ENCODE data around the gene ZNF460.

DNA sequence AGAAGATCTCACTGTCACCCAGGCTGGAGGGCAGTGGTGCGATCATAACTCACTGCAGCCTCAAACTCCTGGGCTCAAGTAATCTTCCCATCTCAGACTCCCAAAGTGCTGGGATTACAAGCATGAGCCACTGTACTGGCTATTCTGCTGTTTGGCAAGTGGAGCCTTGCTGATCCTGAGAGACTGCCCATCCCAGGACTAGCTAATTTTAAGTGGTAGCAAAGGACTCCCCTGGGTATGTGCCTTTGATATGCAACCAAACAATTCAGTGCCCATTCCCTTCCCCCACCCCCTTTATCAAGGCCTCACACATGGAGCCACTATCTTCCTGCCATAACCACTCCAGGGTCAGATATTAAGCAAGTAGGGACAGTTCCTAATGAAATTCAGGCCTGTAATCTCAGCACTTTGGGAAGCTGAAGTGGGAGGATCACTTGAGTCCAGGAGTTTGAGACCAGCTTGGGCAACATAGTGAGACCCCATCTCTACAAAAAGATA, 17.0 kb upstream of the ZNF460 start:
- TF ChIP-seq, protein P1, sequence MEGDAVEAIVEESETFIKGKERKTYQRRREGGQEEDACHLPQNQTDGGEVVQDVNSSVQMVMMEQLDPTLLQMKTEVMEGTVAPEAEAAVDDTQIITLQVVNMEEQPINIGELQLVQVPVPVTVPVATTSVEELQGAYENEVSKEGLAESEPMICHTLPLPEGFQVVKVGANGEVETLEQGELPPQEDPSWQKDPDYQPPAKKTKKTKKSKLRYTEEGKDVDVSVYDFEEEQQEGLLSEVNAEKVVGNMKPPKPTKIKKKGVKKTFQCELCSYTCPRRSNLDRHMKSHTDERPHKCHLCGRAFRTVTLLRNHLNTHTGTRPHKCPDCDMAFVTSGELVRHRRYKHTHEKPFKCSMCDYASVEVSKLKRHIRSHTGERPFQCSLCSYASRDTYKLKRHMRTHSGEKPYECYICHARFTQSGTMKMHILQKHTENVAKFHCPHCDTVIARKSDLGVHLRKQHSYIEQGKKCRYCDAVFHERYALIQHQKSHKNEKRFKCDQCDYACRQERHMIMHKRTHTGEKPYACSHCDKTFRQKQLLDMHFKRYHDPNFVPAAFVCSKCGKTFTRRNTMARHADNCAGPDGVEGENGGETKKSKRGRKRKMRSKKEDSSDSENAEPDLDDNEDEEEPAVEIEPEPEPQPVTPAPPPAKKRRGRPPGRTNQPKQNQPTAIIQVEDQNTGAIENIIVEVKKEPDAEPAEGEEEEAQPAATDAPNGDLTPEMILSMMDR (conservative IDR thresholded peaks at IDR 0.05; ENCODE audit: low read depth, low read length) = no peak
- no peak for TF ChIP-seq EZH2 (IDR thresholded peaks at IDR 0.05; ENCODE audit: low read length, unreplicated experiment)

All from PC-3 (cell line).